GM18526 (cell line): Measurements from ENCODE around the gene RAC2.

Experiments
- POLR2A ChIP-seq: IDR thresholded peaks from 3 replicates; pipeline ENCODE4 v1.6.1; 2011; ENCODE audit not compliant: insufficient read length; ENCODE audit errors: extremely low read depth

The RAC2 gene

GRCh38 chr22:37178350-37179125 is 65.5 kb downstream of the RAC2 start:
- no peak for TF ChIP-seq POLR2A

GRCh38 chr22:37177755-37178154 is 66.3 kb downstream of the RAC2 start:
- no peak for TF ChIP-seq POLR2A

- TF ChIP-seq POLR2A = no peak
Observed at GRCh38 chr22:37177221-37177620, 66.8 kb downstream of the RAC2 start.

- no peak for TF ChIP-seq POLR2A
Observed at GRCh38 chr22:37176464-37177061, 67.5 kb downstream of the RAC2 start.

GRCh38 chr22:37175414-37176281 is 68.4 kb downstream of the RAC2 start:
- no peak for TF ChIP-seq POLR2A
